Mucosa of rectum (tissue), 2 donors: Measurements from ENCODE around the gene CNTNAP1.
"Not testable (repeated sequence)": the region's sequence is repeated elsewhere in the genome, so short reads cannot be mapped to it uniquely, and the experiment has no call there.

Experiments used
- H3K27ac ChIP-seq, 2 donors: one replicate each; pipeline ENCODE4 v1.7.0; 2013; ENCODE audit warnings: inconsistent platforms in 2 of 2, low read depth in 2 of 2, low read length in 2 of 2
- H3K27me3 ChIP-seq, 2 donors: one replicate each; pipeline ENCODE4 v1.7.0; 2013; ENCODE audit warnings: low read length in 2 of 2; ENCODE audit not compliant: control insufficient read depth in 2 of 2, insufficient read depth in 2 of 2
- H3K36me3 ChIP-seq, 2 donors: one replicate each; pipeline ENCODE4 v1.7.0; 2013; ENCODE audit warnings: low read length in 2 of 2; ENCODE audit not compliant: control insufficient read depth in 2 of 2, insufficient read depth in 2 of 2
- H3K4me1 ChIP-seq, 2 donors: one replicate each; pipeline ENCODE4 v1.7.0; 2013; ENCODE audit warnings: low read length in 2 of 2, mild to moderate bottlenecking in 1 of 2; ENCODE audit not compliant: control insufficient read depth in 2 of 2, insufficient read depth in 2 of 2
- H3K4me3 ChIP-seq, 2 donors: one replicate each; pipeline ENCODE4 v1.7.0; 2013; ENCODE audit warnings: low read length in 2 of 2
- H3K9ac ChIP-seq, 2 donors: one replicate each; pipeline ENCODE4 v1.7.0; 2013; ENCODE audit warnings: low read length in 2 of 2, low read depth in 1 of 2, mild to moderate bottlenecking in 1 of 2
- H3K9me3 ChIP-seq, 2 donors: one replicate each; pipeline ENCODE4 v1.7.0; 2013; ENCODE audit warnings: low read length in 2 of 2; ENCODE audit not compliant: control insufficient read depth in 2 of 2
- donor health status: healthy.
- donor health status: Normal muscosa, but diverticular disease.

CNTNAP1 gene

DNA sequence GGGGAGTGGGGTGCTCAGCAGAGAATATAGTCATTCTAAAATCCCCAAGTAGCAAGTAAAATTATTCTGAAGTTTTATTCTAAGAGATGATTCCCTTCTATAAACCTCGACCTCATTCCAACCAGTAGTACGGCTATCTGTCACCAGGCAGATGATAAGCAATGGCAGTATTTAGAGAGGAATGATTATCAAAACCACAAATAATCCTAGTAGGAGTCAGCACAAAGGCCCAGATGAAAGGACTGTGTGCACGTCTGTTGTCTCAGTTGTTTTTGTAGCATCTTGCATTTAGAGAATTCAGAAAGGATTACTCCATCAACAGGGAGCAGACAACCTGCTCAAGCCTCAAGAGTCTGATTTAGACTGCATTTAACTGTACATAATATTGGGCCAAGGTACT is 41.3 kb downstream of the CNTNAP1 start:
- Histone ChIP-seq H3K27ac (no peak overlapping the region), H3K4me3 (no peak overlapping the region), H3K27me3 (no peaks in the 10 kb centered on the region), H3K9me3 (no peaks in the 10 kb centered on the region), H3K36me3 (peaks cover 39 to 45% of the 10 kb centered on the region in 2 donors), H3K4me1 (no peaks in the 10 kb centered on the region), H3K9ac (no peak overlapping the region)

- H3K36me3 ChIP-seq, result peaks cover 27 to 36% of the 10 kb centered on the region in 2 donors
- H3K4me1 ChIP-seq, result no peaks in the 10 kb centered on the region
- no peak overlapping the region for H3K4me3 ChIP-seq
- no peak overlapping the region for H3K9ac ChIP-seq
- no peaks in the 10 kb centered on the region for H3K27me3 ChIP-seq
- no peak overlapping the region for H3K27ac ChIP-seq
- H3K9me3 ChIP-seq, result no peaks in the 10 kb centered on the region
Measured at GRCh38 chr17:42725143-42725542, 42.8 kb downstream of the CNTNAP1 start.

DNA sequence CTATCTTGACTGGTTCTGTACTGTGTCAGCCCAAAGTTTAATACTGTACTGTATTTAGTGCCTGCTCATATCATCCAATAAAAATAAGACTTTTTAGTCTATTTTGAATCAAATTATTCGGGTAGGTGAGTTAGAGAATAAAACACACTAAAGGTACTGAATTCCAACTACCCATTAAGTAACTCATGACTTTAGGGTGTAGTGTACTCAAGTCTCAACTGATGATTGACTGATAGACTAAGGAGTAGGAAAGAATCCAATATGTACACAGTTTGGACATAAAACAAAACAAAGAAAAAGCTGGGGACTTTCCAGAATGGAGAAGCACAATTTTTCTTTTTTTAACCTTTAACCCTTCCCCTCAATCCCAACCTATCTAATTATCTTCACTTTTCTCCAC is 58.4 kb downstream of the CNTNAP1 start:
- peaks cover 8 to 11% of the 10 kb centered on the region in 2 donors for H3K4me1 ChIP-seq
- no peak overlapping the region for H3K9ac ChIP-seq
- no peaks in the 10 kb centered on the region for H3K27me3 ChIP-seq
- H3K9me3 ChIP-seq, result no peaks in the 10 kb centered on the region
- H3K4me3 ChIP-seq, result no peak overlapping the region
- no peaks in the 10 kb centered on the region for H3K36me3 ChIP-seq
- H3K27ac ChIP-seq, result no peak overlapping the region

- H3K9me3 ChIP-seq, H3K4me3 ChIP-seq, H3K9ac ChIP-seq, H3K36me3 ChIP-seq, H3K27me3 ChIP-seq, H3K27ac ChIP-seq: not testable (repeated sequence)
- peaks cover 8 to 11% of the 10 kb centered on the region in 2 donors for H3K4me1 ChIP-seq
Measured at GRCh38 chr17:42742916-42743315, 60.6 kb downstream of the CNTNAP1 start.

- no peaks in the 10 kb centered on the region for H3K27me3 ChIP-seq
- H3K4me3 ChIP-seq, result peak overlapping the region; percentile 83 to 87
- H3K36me3 ChIP-seq, result no peaks in the 10 kb centered on the region
- H3K9ac ChIP-seq, result peak overlapping the region; percentile 72 to 85
- peaks cover 8 to 11% of the 10 kb centered on the region in 2 donors for H3K4me1 ChIP-seq
- H3K9me3 ChIP-seq, result no peaks in the 10 kb centered on the region
- H3K27ac ChIP-seq, result peak overlapping the region; percentile 86 to 92
Measured at GRCh38 chr17:42743595-42744282, 61.4 kb downstream of the CNTNAP1 start.

- Histone ChIP-seq H3K27ac (peak overlapping the region; percentile 86 to 92), H3K4me1 (peaks cover 8 to 12% of the 10 kb centered on the region in 2 donors)
Measured at GRCh38 chr17:42744283-42744805, 62.0 kb downstream of the CNTNAP1 start.

DNA sequence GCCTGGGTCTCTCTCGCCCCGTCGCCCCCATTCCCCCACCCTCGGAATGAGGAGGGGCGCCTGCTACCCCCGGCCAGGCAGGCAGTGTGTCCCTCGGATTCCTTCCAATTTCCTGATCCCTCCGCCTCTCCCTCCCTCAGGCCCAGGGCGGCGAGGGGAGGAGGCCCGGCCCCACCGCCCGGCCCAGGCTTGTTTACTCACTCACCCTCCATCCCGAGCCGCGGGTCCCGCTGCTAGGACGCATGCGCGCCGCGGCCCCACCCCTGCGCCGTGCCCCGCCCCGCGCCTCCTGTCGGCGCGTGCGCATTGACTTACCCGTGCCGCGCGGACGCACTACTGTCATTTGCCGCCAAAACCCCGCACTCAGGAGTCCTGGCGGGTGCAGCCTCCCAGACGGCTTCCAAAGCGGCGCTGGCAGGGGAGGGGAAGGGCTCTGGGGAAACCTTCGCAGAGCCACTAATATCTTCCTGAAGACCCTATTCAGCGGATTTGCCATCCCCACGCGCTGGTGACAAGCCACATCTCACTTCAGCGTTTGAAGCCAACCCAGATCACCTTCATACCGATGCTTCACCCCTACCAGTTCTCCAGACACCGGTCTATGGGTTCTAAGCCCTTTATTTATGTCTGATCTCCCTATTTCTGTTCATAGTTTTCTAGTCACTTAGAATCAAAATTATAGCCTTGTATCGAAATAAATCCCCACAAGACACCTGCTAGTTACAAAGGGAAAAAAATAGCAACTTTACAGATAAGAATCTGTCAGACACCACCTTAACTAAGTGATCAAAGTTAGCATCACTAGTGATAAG is 62.7 kb downstream of the CNTNAP1 start, which contains the start of gene EZH1:
EZH1 (minus strand) TSS at position 235 of the 812 bp plus-strand sequence. CDS start 16,099 bp downstream, outside the sequence.
- H3K9ac ChIP-seq, result peak within 1 kb of the TSS; percentile 72 to 85
- peak within 1 kb of the TSS; percentile 83 to 87 for H3K4me3 ChIP-seq
- peaks cover 10 to 13% of the 10 kb centered on the region in 2 donors for H3K4me1 ChIP-seq
- no peaks in the 10 kb centered on the region for H3K9me3 ChIP-seq
- no peaks in the 10 kb centered on the region for H3K27me3 ChIP-seq
- H3K36me3 ChIP-seq, result no peaks in the 10 kb centered on the region
- peak within 1 kb of the TSS; percentile 86 to 92 for H3K27ac ChIP-seq

More at GRCh38 chr17:42744283-42744805, 62.0 kb downstream of the CNTNAP1 start:
- H3K9ac ChIP-seq, result peak overlapping the region; percentile 72 to 85
- no peaks in the 10 kb centered on the region for H3K27me3 ChIP-seq
- peak overlapping the region; percentile 83 to 87 for H3K4me3 ChIP-seq
- no peaks in the 10 kb centered on the region for H3K36me3 ChIP-seq
- no peaks in the 10 kb centered on the region for H3K9me3 ChIP-seq

GRCh38 chr17:42748202-42748907 is 66.0 kb downstream of the CNTNAP1 start:
- H3K27ac ChIP-seq, result peak overlapping the region in 1 of 2 donors; percentile 20
- no peak overlapping the region for H3K9ac ChIP-seq
- H3K4me3 ChIP-seq, result no peak overlapping the region
- no peaks in the 10 kb centered on the region for H3K9me3 ChIP-seq
- H3K27me3 ChIP-seq, result no peaks in the 10 kb centered on the region
- peaks cover 10 to 12% of the 10 kb centered on the region in 2 donors for H3K4me1 ChIP-seq
- H3K36me3 ChIP-seq, result no peaks in the 10 kb centered on the region

- Histone ChIP-seq H3K27me3 (no peaks in the 10 kb centered on the region), H3K9ac (no peak overlapping the region), H3K27ac (peak overlapping the region; percentile 49 to 60), H3K4me3 (no peak overlapping the region), H3K36me3 (no peaks in the 10 kb centered on the region), H3K4me1 (peaks cover 2 to 7% of the 10 kb centered on the region in 2 donors), H3K9me3 (no peaks in the 10 kb centered on the region)
Measured at GRCh38 chr17:42748908-42749798, 66.8 kb downstream of the CNTNAP1 start.
